ENCODE results near the gene SLC8A2. TPM values are rescaled to one million over a fixed set of nuclear protein-coding genes. Genes with fewer than 3 reads are reported as not detected.

The SLC8A2 gene
- total and polyA plus RNA-seq, 2 donors (not counting 1 experiment from before 2014, with no cell fraction given) = 0.07 TPM; not detected in 1

DNA sequence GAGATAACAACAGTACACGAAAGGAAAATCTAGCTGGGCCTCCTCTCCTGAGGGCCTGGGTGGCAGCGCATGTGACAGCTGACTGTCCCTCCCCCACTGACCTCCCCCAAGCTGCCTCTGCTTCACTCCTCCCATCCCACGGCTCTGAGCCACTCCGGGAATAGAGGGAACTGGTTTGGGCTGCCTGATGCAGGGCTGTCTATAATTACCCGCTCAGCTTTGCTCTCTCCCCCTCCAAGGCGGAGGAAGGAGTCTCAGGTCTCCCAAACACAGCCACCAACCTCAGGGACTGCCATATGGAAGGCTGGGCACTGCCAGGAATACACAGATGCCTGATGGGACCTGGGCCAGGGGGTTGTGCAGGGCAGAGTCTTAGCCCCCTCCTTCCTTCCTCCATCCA lies 35.3 kb upstream of the SLC8A2 start:
- H3K27ac Mint-ChIP-seq = peak overlapping the region; percentile 20
- H3K4me3 ChIP-seq (ENCODE audit: control extremely low read depth in 1 of 5, extremely low read depth in 1 of 5, insufficient read depth in 1 of 5, low read depth in 2 of 5, low read length in 4 of 5) = no peak overlapping the region
- H3K4me1 Mint-ChIP-seq = peaks cover 17% of the 10 kb centered on the region
- H3K79me2 ChIP-seq (ENCODE audit: control insufficient read depth, insufficient read depth, low read length) = peaks cover 65% of the 10 kb centered on the region
- peaks cover 0 to 34% of the 10 kb centered on the region in 2 experiments for H3K36me3 ChIP-seq (replicated peaks in 1 of 2; ENCODE audit: control extremely low read depth in 1 of 2, control insufficient read depth in 1 of 2, extremely low read depth in 1 of 2, insufficient read depth in 2 of 2, low read length in 1 of 2)
- no peaks in the 10 kb centered on the region for H3K27me3 Mint-ChIP-seq
- no peak overlapping the region for H2AFZ ChIP-seq (ENCODE audit: insufficient read depth, low read depth, low read length, poor library complexity, severe bottlenecking)
- no peak overlapping the region for H3K9ac ChIP-seq (ENCODE audit: low read length)
- CTCF ChIA-PET = no interaction called here
- no peak overlapping the region for H3K27ac ChIP-seq (ENCODE audit: low read length in 2 of 2)
- DNase-seq = no peak
- peaks cover 0 to under 1% of the 10 kb centered on the region in 2 donors for H3K4me1 ChIP-seq (ENCODE audit: control insufficient read depth in 2 of 2, insufficient read depth in 2 of 2, low read length in 2 of 2)
- 76% methylated on average over 6 of the region's 6 CpGs for WGBS (ENCODE audit: insufficient coverage)
- ATAC-seq (ENCODE audit: low read depth) = no peak
- TF ChIP-seq EZH2 (IDR thresholded peaks at IDR 0.05; ENCODE audit: borderline replicate concordance, insufficient read depth, low read depth, low read length, poor library complexity, severe bottlenecking) = no peak
- TF ChIP-seq, protein P1, sequence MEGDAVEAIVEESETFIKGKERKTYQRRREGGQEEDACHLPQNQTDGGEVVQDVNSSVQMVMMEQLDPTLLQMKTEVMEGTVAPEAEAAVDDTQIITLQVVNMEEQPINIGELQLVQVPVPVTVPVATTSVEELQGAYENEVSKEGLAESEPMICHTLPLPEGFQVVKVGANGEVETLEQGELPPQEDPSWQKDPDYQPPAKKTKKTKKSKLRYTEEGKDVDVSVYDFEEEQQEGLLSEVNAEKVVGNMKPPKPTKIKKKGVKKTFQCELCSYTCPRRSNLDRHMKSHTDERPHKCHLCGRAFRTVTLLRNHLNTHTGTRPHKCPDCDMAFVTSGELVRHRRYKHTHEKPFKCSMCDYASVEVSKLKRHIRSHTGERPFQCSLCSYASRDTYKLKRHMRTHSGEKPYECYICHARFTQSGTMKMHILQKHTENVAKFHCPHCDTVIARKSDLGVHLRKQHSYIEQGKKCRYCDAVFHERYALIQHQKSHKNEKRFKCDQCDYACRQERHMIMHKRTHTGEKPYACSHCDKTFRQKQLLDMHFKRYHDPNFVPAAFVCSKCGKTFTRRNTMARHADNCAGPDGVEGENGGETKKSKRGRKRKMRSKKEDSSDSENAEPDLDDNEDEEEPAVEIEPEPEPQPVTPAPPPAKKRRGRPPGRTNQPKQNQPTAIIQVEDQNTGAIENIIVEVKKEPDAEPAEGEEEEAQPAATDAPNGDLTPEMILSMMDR (IDR thresholded peaks at IDR 0.05) = no peak
- H3K9me3 Mint-ChIP-seq (ENCODE audit: insufficient read depth) = no peaks in the 10 kb centered on the region
- POLR2A ChIA-PET = no interaction called here
- H4K20me1 ChIP-seq (ENCODE audit: control insufficient read depth, insufficient read depth, low read length, poor library complexity, severe bottlenecking) = peaks cover 93% of the 10 kb centered on the region
- H3K4me3 Mint-ChIP-seq = no peak overlapping the region
- H3K9me3 ChIP-seq (ENCODE audit: control extremely low read depth in 1 of 3, control insufficient read depth in 2 of 3, insufficient read depth in 1 of 3, low read length in 2 of 3) = no peaks in the 10 kb centered on the region
- H3K27me3 ChIP-seq (replicated peaks in 1 of 4; ENCODE audit: control extremely low read depth in 1 of 4, control insufficient read depth in 3 of 4, insufficient read depth in 4 of 4, low read length in 3 of 4) = no peaks in the 10 kb centered on the region
- H3K4me2 ChIP-seq (replicated peaks; ENCODE audit: low read depth, low read length, poor library complexity, severe bottlenecking) = no peak overlapping the region
- intact Hi-C loops (cut with micrococcal nuclease) = no loop called here

DNA sequence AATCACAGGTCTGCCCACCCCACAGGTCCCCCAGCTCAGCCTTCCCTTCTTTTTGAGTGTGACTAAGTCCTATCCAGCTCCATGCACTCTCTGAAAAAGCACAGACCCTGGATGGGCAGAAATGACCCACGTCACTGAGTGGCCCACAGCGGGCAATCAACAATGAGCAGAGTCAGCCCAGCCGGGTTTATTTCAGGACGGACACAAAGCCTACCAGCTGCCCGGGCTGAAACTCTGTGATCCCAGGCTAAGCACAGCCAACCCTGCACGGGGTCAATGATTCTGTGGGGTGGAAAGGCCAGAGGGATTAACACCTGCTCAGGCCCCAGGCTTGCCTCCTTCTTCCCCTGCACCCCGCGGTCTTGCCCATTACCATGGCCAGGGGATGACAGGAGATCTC lies 34.8 kb upstream of the SLC8A2 start:
- peaks cover 12% of the 10 kb centered on the region for H3K4me1 Mint-ChIP-seq
- H3K4me1 ChIP-seq (ENCODE audit: control insufficient read depth in 2 of 2, insufficient read depth in 2 of 2, low read length in 2 of 2) = no peaks in the 10 kb centered on the region
- peaks cover 87% of the 10 kb centered on the region for H4K20me1 ChIP-seq (ENCODE audit: control insufficient read depth, insufficient read depth, low read length, poor library complexity, severe bottlenecking)
- WGBS (ENCODE audit: insufficient coverage) = 98% methylated on average over 8 of the region's 8 CpGs
- intact Hi-C loops (cut with micrococcal nuclease) = no loop called here
- H3K9ac ChIP-seq (ENCODE audit: low read length) = no peak overlapping the region
- H3K27ac ChIP-seq (ENCODE audit: low read length in 2 of 2) = no peak overlapping the region
- peaks cover 0 to 33% of the 10 kb centered on the region in 2 experiments for H3K36me3 ChIP-seq (replicated peaks in 1 of 2; ENCODE audit: control extremely low read depth in 1 of 2, control insufficient read depth in 1 of 2, extremely low read depth in 1 of 2, insufficient read depth in 2 of 2, low read length in 1 of 2)
- no peak overlapping the region for H3K27ac Mint-ChIP-seq
- H2AFZ ChIP-seq (ENCODE audit: insufficient read depth, low read depth, low read length, poor library complexity, severe bottlenecking) = no peak overlapping the region
- H3K4me3 ChIP-seq (ENCODE audit: control extremely low read depth in 1 of 5, extremely low read depth in 1 of 5, insufficient read depth in 1 of 5, low read depth in 2 of 5, low read length in 4 of 5) = no peak overlapping the region
- H3K9me3 Mint-ChIP-seq (ENCODE audit: insufficient read depth) = no peaks in the 10 kb centered on the region
- ChIA-PET CTCF (no interaction called here), POLR2A (no interaction called here)
- H3K27me3 ChIP-seq (replicated peaks in 1 of 4; ENCODE audit: control extremely low read depth in 1 of 4, control insufficient read depth in 3 of 4, insufficient read depth in 4 of 4, low read length in 3 of 4) = no peaks in the 10 kb centered on the region
- no peak overlapping the region for H3K4me2 ChIP-seq (replicated peaks; ENCODE audit: low read depth, low read length, poor library complexity, severe bottlenecking)
- no peaks in the 10 kb centered on the region for H3K9me3 ChIP-seq (ENCODE audit: control extremely low read depth in 1 of 3, control insufficient read depth in 2 of 3, insufficient read depth in 1 of 3, low read length in 2 of 3)
- TF ChIP-seq, protein P1 (IDR thresholded peaks at IDR 0.05) = no peak
- TF ChIP-seq EZH2 (IDR thresholded peaks at IDR 0.05; ENCODE audit: borderline replicate concordance, insufficient read depth, low read depth, low read length, poor library complexity, severe bottlenecking) = no peak
- no peak for ATAC-seq (ENCODE audit: low read depth)
- no peak for DNase-seq
- no peak overlapping the region for H3K4me3 Mint-ChIP-seq
- H3K79me2 ChIP-seq (ENCODE audit: control insufficient read depth, insufficient read depth, low read length) = peaks cover 59% of the 10 kb centered on the region
- no peaks in the 10 kb centered on the region for H3K27me3 Mint-ChIP-seq
